Glutamatergic neuron (in vitro differentiated cells): ENCODE measurements around the gene LMX1B. TPM values are rescaled to one million over a fixed set of nuclear protein-coding genes. Genes with fewer than 3 reads are reported as not detected.

ENCODE experiments used
- DNase-seq: peaks from one replicate; pipeline ENCODE4 v3.0.0; 2022
- H3K27ac Mint-ChIP-seq: one replicate; pipeline ENCODE4 v1.8.0; 2020; ENCODE audit warnings: mild to moderate bottlenecking, mixed read lengths, inconsistent platforms; ENCODE audit not compliant: unreplicated experiment
- H3K27me3 Mint-ChIP-seq: one replicate; pipeline ENCODE4 v1.8.0; 2020; ENCODE audit warnings: mild to moderate bottlenecking, moderate library complexity, mixed read lengths, inconsistent platforms; ENCODE audit not compliant: unreplicated experiment
- H3K36me3 Mint-ChIP-seq: one replicate; pipeline ENCODE4 v1.8.0; 2020; ENCODE audit warnings: mild to moderate bottlenecking, mixed read lengths, inconsistent platforms; ENCODE audit not compliant: unreplicated experiment
- H3K4me1 Mint-ChIP-seq: one replicate; pipeline ENCODE4 v1.8.0; 2020; ENCODE audit warnings: mild to moderate bottlenecking, low read depth, mixed read lengths, inconsistent platforms; ENCODE audit not compliant: unreplicated experiment
- H3K4me3 Mint-ChIP-seq: one replicate; pipeline ENCODE4 v1.8.0; 2020; ENCODE audit warnings: mild to moderate bottlenecking, mixed read lengths, inconsistent platforms; ENCODE audit not compliant: unreplicated experiment
- H3K9me3 Mint-ChIP-seq: one replicate; pipeline ENCODE4 v1.8.0; 2020; ENCODE audit warnings: mild to moderate bottlenecking, moderate library complexity, mixed read lengths, inconsistent platforms; ENCODE audit not compliant: unreplicated experiment
- total RNA-seq: library from RNA; stranded (reverse); fragmentation: NEBNext Ultra II Directional; extraction: Animal tissue kit (Norgen Biotek cat#: 25700); gene quantifications from one replicate; pipeline ENCODE4 v1.2.1, GENCODE V29; 2021; ENCODE audit not compliant: unreplicated experiment
- TF ChIP-seq, protein P1 (sequence below): fragments of 200-600 bp; sonication (generic); IDR thresholded peaks from one replicate; pipeline ENCODE4 v1.5.0; 2021; ENCODE audit not compliant: partially characterized antibody, unreplicated experiment

The LMX1B gene
- total RNA-seq, 1 donor from 2014 or later = 0.27 TPM

GRCh38 chr9:126661521-126662251 lies 48.0 kb downstream of the LMX1B start:
- Mint-ChIP-seq H3K36me3 (no peaks in the 10 kb centered on the region), H3K9me3 (peaks cover 3% of the 10 kb centered on the region), H3K4me1 (peaks cover 16% of the 10 kb centered on the region), H3K27ac (no peak overlapping the region), H3K4me3 (no peak overlapping the region), H3K27me3 (peaks cover 2% of the 10 kb centered on the region)
- TF ChIP-seq, protein P1, sequence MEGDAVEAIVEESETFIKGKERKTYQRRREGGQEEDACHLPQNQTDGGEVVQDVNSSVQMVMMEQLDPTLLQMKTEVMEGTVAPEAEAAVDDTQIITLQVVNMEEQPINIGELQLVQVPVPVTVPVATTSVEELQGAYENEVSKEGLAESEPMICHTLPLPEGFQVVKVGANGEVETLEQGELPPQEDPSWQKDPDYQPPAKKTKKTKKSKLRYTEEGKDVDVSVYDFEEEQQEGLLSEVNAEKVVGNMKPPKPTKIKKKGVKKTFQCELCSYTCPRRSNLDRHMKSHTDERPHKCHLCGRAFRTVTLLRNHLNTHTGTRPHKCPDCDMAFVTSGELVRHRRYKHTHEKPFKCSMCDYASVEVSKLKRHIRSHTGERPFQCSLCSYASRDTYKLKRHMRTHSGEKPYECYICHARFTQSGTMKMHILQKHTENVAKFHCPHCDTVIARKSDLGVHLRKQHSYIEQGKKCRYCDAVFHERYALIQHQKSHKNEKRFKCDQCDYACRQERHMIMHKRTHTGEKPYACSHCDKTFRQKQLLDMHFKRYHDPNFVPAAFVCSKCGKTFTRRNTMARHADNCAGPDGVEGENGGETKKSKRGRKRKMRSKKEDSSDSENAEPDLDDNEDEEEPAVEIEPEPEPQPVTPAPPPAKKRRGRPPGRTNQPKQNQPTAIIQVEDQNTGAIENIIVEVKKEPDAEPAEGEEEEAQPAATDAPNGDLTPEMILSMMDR = no peak
- DNase-seq = no peak

- Mint-ChIP-seq H3K4me3 (no peak overlapping the region), H3K9me3 (peaks cover 4% of the 10 kb centered on the region), H3K36me3 (no peaks in the 10 kb centered on the region), H3K27me3 (peaks cover 2% of the 10 kb centered on the region), H3K27ac (no peak overlapping the region), H3K4me1 (peaks cover 14% of the 10 kb centered on the region)
- TF ChIP-seq, protein P1 = no peak
- DNase-seq = no peak
Observed at GRCh38 chr9:126663661-126664072, 49.9 kb downstream of the LMX1B start.

GRCh38 chr9:126664900-126665643 lies 51.3 kb downstream of the LMX1B start:
- Mint-ChIP-seq H3K36me3 (no peaks in the 10 kb centered on the region), H3K27me3 (peaks cover 2% of the 10 kb centered on the region), H3K27ac (no peak overlapping the region), H3K4me1 (peaks cover 12% of the 10 kb centered on the region), H3K9me3 (peaks cover 4% of the 10 kb centered on the region), H3K4me3 (peak overlapping the region; percentile 42)
- peak; percentile 55 for DNase-seq
- TF ChIP-seq, protein P1 = no peak

DNA sequence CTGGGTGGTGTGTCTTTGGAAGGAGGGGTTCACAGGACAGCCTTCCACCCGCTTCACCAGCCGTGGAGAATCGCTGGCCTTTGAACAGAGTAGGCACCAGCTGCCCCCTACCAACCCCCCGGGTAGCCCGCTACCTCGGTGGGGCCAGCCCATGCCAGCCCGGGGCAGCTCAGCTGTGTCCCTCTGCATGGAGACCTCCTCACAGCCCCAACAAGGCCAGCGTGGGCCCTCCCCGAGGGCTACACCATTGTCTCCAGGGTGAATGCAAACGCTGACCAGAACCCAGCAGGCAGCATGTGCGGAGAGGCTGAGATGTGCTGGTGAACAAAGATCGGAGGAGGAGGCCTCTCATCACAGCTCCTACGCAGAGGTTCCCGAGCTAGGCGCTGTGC lies 51.9 kb downstream of the LMX1B start:
- Mint-ChIP-seq H3K4me3 (no peak overlapping the region), H3K36me3 (no peaks in the 10 kb centered on the region), H3K27me3 (peaks cover under 1% of the 10 kb centered on the region), H3K27ac (no peak overlapping the region), H3K9me3 (peaks cover 5% of the 10 kb centered on the region), H3K4me1 (peaks cover 11% of the 10 kb centered on the region)
- DNase-seq = no peak
- TF ChIP-seq, protein P1 = no peak

GRCh38 chr9:126666155-126666803 lies 52.6 kb downstream of the LMX1B start:
- Mint-ChIP-seq H3K9me3 (peaks cover 7% of the 10 kb centered on the region), H3K4me1 (peaks cover 9% of the 10 kb centered on the region), H3K36me3 (no peaks in the 10 kb centered on the region), H3K4me3 (no peak overlapping the region), H3K27ac (no peak overlapping the region), H3K27me3 (no peaks in the 10 kb centered on the region)
- DNase-seq = no peak
- TF ChIP-seq, protein P1 = no peak
